Stimulated activated CD8-positive, alpha-beta memory T cell treated with anti-CD3 and anti-CD28 coated beads, Interleukin-12 subunit alpha, Interleukin-12 subunit beta, amount 100 ng/mL, for 24 hours (primary cell): ENCODE measurements around the gene PGAM4.
"Not testable (repeated sequence)": the region's sequence is repeated elsewhere in the genome, so short reads cannot be mapped to it uniquely, and the experiment has no call there.

Experiments
- DNase-seq: peaks from one replicate; pipeline ENCODE4 v3.0.0-alpha.2; 2020; ENCODE audit errors: extremely low read depth

Gene PGAM4

DNA sequence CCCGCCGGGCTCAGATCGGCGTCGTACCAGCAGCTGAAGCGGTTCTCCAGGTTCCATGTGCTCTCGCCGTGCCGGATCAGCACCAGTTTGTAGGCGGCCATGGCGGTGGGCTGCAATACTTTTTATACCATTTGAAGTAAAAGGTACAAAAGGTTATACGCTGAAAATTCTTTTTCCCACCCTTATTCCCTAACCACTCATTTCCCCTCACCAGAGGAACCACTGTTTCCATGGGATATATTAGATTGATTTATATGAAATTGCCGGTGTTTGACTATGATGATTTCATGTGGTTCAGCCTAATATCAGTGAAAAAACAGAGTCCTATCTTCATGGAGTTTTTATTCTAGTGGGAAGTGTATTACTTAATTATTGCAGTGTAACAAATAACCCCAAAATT, at the start of gene PGAM4:
Gene PGAM4 (minus strand): TSS at position 101 of the 400 bp plus-strand sequence. CDS start 0 bp downstream, at position 101.
- no peak for DNase-seq

DNA sequence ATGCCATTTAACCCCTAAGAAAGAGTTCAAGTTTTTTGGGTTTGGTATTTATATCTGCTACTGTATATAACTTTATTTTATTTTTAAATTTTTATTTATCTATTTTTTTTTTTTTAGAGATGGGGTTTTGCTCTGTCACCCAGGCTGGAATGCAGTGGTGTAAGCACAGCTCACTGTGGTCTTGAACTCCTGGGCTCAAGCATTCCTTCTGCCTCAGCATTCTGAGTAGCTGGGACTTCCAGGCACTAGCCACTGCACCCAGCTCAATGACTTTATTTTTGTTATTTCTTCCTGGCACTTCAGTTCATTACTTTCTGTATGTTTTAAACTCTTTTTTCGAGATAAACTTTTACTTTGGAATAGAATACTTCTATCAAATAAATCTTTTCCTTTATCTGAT, 42.4 kb upstream of the PGAM4 start:
- DNase-seq = no peak

DNA sequence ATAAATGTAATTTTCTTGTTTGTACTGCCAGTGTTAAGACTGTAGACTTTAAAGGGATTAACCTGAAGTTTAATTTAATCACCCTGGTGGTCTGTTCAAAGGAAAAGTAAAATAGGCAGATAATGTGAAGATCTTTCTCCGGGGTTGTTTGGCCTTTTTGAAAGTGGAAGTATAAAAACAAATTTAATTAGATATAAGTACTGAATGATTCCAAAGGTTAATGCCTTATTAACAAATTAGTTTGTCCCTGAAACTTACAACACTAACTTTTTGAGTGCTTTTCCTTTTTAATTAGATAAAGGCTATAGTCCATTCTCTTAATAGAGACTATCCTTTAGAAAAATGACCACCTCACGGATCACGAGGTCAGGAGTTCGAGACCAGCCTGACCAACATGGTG, 10.4 kb upstream of the PGAM4 start:
- DNase-seq = no peak

DNA sequence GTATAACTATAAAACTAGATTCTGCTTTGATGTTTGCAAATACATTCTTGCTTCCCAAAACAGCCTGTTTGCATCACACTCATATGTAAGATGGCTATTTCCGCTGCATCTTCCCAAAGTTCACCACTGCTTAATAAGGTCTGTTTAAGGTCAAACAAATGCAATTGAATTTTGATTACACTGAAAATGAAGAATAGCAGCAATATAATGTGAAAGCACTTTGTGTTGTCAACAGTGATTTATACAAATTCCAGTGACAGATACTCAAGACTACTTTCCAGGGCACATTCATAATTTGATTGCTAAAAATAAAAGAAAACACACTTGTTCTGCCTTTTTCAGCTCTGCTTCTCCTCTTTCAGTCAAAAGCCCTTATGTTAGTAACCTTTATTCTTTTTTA, 8.1 kb upstream of the PGAM4 start:
- no peak for DNase-seq

DNA sequence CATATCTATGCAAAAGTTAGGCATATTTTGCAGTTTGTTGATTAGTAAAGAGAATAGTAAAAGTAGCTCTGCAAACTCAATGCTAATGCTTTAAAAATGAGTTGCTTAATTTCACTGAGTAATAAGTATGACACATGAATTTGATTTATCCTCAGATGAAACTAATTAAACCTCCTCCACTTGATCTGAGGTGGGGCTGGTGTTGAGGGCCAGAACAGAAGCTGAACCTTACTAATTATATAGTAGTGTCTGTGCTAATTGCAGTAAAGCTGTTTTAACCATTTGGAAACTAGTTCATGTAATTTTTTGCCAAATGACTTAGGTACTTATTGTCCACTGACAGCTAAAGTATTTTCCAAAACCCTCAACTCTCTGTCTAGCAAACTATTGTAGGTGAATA, 7.7 kb upstream of the PGAM4 start:
- no peak for DNase-seq

DNA sequence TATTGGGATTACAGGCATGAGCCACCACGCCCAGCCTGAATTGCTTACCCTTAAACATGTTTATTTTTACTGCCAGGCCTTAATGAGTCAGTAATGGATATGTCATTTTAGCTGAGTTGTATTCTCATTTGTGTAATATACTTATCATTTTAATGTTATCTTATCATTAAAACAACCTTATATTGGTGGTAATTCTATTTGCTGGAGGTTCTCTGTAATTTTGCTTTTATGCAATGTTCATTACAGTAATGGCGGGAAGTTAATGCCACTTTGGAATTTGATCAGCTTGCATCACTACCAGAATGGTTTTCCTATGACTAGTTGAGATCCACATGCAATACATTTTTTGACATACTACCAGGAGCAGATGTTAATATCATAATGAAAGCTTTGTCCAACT, 6.3 kb upstream of the PGAM4 start:
- DNase-seq = no peak

DNA sequence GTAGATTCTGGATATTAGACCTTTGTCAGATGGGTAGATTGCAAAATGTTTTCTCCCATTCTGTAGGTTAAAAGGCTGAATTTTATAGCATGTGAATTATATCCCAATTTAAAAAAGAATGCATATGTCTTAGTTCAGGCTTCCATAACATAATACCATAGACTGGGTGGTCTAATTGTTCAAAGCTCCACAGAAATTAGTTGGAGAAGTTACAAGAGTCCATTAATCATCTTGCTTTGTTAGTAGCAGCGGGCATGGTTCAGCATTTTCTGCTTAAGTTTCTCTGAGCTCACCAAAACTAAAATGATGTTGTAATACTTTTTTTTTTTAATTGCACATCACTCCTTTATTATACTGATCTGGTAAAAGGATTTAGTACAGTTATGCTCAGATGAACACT, 1.8 kb downstream of the PGAM4 start:
- no peak for DNase-seq

DNA sequence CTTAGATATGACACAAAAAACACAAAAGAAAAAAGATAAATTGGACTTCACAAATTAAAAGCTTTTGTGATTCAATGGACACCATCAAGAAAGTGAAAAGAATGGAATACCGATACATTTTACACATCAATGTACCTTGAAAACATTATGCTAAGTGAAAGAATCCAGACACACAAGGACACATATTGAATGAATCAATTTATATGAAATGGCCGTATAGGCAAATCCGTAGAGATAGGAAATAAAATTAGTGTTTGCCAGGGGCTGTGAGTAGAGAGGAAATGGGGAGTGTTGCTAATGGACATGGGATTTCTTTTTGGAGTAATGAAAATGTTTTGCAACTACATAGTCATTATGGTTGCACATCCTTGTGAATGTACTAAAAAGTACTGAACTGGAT, 3.1 kb downstream of the PGAM4 start:
- DNase-seq = no peak

DNA sequence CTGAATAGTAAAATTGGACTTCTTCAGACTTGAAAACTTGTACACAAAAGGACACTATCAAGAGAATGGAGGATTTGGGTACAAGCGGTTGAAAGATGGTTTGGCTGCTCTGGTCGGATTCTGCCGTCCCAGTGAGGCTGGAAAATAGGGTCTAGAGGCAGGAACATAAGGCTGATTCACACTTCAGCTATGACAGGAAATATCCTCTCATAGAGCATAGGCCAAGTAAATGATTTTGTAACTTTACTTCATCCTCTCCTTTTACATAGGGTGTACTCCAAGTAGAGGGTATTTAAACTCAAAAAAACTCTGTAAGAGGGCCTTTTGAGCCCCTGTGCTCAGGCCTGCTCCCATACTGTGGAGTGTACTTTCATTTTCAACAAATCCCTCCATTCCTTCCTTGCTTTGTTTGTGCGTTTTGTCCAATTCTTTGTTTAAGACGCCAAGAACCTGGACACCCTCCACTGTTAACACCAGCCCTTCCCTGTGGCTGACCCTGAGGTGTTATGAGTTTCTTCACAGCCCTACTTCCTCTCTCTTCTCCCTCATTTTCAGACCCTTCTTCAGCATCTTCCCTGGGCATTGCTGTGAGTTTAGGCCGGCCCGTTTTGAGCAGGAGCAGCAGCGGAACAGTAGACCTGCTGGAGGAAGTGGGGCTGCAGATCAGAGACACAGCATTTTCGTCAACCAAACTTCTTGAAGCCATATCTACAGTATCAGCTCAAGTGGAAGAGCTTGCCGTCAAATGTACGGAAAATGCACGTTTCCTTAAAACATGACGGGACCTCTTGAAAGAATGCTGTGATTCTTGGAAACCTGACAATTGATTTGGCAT, 7.2 kb downstream of the PGAM4 start:
- no peak for DNase-seq

DNA sequence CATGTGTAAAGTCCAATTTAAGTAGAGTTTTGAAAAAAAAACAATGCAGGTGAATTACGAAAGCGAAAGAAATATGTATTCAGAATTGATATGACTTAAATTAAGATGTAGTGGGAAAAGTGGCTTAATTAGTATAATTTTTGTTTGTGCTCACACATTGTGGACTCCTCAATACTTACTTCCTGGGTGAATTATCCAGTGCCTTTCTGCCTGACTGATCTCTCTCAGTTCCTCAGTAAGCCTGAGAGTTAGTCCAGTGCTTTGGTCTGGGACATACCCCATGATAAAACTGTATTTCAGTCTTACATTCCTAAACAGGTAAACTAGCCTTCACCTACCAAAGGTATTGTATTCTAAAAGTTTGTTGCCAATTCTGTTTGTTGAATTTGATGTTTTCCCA, 8.4 kb downstream of the PGAM4 start:
- no peak for DNase-seq

DNA sequence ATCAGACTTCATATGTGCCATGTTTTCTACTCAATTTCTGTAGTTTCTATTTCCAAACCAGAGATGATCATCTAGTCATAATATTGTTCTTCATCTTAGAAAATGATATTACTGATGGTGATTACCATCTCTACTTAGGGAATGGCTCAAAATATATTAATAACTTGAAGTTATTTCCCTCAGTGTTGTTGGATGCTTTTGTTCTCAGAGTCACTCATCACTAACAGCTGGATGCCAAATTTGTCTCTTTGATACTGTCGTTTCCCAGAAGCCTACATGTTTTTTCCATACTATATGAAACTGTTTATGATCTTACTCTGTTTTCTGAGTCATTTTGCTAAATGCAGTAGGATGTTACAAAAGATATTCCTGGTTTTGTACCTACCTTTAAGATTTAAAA, 8.9 kb downstream of the PGAM4 start:
- DNase-seq = no peak

DNA sequence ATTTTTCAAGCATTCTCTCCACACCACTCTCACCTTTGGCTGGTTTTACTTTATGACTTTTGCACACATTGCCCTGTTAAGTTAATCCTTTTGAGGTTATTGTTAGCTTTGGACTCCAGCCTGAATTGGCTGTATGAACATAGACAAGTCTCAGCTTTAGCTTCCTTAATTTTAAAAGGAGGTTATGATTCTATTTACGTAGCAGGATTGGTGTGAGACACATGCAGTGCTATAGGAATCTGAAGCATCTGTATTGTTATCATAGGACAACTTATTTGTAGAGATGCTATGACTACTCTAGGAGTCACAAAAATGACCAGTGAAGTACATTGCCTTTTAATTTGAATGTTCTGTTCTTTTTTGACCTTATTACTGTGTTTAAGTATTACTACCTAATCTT, 15.7 kb downstream of the PGAM4 start:
- no peak for DNase-seq

DNA sequence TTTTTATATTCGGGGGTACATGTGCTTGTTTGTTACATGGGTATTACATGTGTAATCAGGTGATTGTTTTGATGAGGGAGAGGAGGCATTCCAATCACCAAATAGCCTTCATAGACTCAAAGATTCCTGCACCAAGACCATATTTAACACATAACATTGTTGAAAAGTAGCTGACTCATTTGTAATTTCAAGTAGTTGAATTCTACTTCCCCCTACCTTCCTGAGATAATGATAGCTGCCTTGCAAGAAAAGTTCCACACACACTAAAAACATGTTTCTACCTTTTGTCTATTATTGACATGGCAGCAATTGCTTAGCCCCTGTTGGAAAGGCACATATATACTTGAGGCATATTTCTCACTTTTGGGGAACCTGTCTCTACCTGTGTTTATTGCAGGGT, 16.1 kb downstream of the PGAM4 start:
- no peak for DNase-seq

DNA sequence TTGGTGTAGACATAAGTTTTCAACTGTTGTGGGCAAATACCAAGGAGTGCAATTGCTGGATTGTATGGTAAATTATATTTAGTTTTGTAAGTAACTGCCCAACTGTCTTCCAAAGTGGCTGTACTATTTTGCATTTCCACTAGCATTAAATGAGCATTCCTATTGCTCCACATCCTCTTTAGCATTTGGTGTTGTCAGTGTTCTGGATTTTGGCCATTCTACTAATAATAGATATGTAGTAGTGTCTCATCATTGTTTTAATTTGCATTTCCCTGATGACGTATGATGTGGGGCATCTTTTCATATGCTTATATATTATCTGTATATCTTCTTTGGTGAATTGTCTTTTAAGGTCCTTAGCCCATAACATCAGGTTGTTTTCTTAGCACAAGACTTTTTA, 17.3 kb downstream of the PGAM4 start:
- no peak for DNase-seq

DNA sequence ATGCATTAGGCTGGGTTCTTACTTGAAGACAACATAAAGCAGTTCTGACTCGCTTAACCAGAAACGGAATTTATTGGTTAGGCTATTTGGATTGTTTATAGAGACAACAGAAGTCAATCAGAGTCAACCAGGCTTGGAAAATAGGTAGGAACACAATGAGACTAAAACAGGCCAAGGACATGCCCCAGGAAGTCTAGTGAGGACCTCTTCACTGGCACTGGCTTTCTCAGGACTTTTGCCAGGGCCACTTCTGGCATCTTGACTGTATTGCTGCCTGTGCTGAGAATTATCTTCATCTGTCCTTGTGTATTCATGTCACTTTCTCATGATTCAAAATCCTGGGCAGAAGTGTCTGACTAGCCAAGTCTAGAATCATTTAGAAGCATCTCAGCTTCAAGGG, 19.6 kb downstream of the PGAM4 start:
- DNase-seq = no peak

DNA sequence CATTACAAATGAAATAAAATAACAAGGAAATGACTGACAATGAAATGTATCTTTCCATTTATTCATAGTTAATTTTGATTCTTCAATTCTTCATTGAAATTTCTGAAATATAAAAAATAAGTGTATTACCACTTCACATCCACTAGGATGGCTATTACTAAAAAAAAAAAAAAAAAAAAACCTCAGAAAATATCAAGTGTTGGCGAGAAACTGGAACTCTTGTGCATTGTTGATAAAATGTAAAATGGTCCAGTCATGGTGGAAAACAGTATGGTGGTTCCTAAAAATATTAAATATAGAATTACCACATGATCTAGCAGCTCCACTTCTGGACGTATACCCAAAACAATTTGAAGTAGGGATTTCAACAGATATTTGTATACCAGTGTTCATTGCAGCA, 22.9 kb downstream of the PGAM4 start:
- no peak for DNase-seq

DNA sequence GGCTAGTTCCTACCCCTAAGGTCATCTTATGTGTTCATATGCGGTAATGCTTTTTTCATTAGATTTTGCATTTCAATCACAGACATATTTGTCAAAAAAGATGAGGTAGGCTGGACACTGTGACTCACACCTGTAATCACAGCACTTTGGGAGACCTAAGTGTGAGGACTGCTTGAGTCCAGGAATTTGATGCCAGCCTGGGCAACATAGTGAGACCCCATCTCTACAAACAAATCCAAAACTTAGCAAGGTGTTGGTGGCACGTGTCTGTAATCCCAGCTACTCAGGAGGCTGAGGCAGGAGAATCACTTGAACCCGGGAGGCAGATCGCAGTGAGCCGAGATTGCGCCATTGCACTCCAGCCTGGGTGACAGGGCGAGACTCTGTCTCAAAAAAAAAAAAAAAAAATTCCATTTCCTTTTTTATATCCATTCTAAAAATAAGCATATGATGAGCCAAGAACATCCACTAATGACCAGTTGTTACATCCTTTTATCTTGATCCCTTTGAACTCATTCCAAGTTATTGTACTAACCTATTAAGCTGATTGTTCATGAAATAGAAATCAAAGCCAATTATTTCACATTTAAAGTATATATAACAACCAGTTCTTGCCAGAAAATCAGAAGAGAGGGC, 23.4 kb downstream of the PGAM4 start:
- no peak for DNase-seq

DNA sequence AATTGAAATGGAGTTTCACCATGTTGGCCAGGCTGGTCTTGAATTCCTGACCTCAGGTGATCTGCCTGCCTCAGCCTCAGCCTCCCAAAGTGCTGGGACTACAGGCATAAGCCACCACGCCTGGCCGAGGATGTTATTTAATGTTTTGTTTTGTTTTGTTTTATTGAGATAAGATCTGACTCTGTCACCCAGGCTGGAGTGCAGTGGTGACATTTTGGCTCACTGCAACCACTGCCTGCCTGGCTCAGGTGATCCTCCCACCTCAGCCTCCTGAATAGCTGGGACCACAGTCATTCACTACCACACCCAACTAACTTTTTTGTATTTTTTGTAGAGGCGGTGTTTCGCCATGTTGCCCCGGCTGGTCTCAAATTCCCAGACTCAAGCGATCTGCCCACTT, 24.4 kb downstream of the PGAM4 start:
- not testable (repeated sequence) for DNase-seq

DNA sequence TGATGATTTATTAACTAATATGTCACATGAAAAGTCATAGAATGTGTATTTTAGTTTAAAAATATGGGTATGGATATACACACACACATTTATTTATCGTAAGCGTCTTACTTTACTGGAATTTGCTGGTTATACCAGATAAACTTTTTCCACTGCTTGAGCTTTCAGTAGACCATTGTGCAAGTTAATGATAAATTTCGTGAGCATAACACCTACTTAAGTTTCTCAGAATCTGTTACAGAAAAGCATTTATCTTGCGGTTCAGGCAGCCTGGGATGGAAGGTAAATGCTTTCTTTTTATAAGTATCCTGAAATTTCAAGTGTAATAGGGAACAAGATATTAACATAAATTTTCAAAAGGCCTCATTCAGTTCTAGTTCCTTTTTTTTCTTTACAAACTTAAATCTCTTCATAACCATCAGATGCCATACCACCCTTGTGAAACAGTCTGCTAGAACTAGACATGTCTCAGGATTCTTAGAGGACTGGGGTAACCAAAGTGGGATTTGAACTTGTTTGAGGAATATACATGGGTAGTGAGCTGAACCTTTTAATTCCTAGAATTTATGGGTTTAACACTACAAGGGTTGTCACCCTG, 31.3 kb downstream of the PGAM4 start:
- DNase-seq = no peak

DNA sequence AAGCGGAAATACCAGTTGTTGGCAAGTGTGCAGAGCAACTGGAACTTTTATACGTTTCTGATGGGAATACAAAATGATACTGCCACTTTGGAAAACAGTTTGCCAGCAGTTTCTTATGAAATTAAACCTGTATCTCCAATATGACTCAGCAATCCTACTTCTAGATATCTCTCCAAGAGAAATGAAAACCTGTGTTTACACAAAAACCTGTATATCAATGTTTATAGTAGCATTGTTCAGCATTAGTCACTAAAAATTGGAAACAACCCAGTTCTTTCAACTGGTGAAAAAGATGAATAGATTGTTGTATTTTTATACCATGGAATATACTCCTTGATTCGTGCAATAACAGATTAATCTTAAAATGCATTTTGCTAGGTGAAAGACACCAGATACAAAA, 32.1 kb downstream of the PGAM4 start:
- DNase-seq = no peak

DNA sequence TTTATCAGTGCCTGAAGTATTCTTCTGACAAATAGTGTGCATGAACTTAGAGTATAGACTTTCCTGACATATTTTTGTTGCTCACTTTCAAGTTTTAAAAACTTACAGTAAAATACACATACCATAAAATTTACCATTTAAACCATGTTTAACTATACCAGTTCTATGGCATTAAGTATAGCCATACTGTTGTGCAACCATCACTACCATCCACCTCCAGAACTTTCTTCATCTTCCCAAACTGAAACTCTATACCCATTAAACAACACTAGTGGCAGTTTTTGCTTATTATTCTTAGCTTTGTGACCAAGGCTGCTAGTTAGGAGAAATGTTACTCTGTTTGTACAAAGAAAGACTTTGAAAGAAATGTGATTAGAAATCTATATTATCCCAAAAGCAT, 33.1 kb downstream of the PGAM4 start:
- no peak for DNase-seq

DNA sequence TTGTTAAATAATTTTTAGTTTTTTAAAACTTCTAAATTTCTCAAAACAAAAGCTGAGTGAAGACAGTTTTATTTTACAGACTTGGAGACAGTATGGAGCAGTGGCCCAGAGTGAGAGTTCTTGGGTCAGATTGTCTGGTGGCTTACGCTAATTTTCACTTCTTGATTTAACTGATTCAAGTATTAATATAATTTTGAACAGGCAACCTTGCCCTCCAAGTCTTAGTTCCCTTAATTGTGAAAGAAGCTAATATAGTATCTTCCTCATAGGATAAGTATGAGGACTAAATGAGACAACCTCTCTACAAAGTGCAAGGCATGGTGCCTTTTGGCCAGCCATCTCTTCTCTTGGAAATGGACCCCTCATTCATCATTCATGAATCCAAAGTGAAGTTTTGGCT, 33.6 kb downstream of the PGAM4 start:
- DNase-seq = no peak

DNA sequence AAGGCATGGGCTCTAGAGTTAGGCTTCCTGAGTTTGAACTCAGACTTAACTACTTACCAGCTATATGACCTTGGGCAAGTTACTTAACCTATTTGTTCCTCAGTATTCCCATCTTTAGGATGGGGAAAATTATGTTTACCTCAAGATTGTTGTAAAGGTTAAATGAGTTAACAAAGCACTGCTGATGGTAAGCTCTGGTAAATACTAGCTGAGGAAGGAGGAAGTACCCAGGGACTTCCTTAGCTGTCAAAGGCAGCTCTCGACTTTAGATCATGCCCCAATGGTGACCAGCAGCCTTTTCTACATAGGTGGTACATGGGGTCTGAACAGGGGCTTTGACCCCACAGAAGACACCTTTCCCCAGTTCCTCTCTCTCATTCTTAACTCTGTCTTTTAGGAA, 38.9 kb downstream of the PGAM4 start:
- no peak for DNase-seq
